Measurements from ENCODE around the gene UAP1.

UAP1 gene

DNA sequence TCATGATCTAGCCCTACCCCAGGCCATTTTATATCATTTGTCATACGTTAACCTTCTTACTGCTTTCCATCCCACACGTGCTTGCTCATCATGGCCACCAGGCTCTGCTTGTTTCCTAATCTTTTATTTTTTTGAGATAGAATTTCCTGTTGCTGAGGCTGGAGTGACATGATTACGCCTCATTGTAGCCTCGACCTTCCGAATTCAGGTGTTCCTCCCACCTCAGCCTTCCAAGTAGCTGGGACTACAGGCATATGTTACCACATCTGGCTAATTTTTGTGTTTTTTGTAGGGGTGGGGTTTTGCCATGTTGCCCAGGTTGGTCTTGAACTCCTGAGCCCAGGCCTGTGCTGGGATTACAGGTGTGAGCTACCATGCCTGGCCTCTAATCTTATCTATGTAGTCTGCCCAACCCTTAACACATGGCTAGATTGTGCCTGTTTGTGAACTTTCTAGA, 3.3 kb downstream of the UAP1 start:
- Histone ChIP-seq H3K27me3 (replicated peaks; ENCODE audit: insufficient read depth, low read length) (no peaks in the 10 kb centered on the region), H3K79me2 (ENCODE audit: low read length) (peaks cover 83% of the 10 kb centered on the region), H3K4me2 (ENCODE audit: low read depth, low read length) (no peak overlapping the region), H2AFZ (ENCODE audit: low read length) (no peak overlapping the region), H3K27ac (ENCODE audit: low read length) (no peak overlapping the region), H3F3A (ENCODE audit: insufficient read depth, low read length) (0 out of 2 replicates have a peak, but pooled peaks cover 3% of the 10 kb centered on the region), H3K36me3 (replicated peaks; ENCODE audit: insufficient read depth, low read length) (peaks cover 5% of the 10 kb centered on the region; the same call in 1 of the 2 replicates), H3K9me2 (replicated peaks; ENCODE audit: insufficient read depth, low read length) (no peaks in the 10 kb centered on the region), H3K4me1 (ENCODE audit: low read length) (peaks cover 17% of the 10 kb centered on the region), H3K9ac (ENCODE audit: low read length) (no peak overlapping the region), H3K4me3 (ENCODE audit: low read length) (no peak overlapping the region), H3K9me3 (replicated peaks; ENCODE audit: insufficient read depth, low read length) (no peaks in the 10 kb centered on the region), H4K20me1 (ENCODE audit: insufficient read depth, low read length) (no peaks in the 10 kb centered on the region)
- no peak for TF ChIP-seq CTCF (IDR thresholded peaks at IDR 0.05; ENCODE audit: low read length)
- no peak for TF ChIP-seq EZH2phosphoT487 (IDR thresholded peaks at IDR 0.05; ENCODE audit: low read length)
- no peak for TF ChIP-seq EZH2 (optimal IDR thresholded peaks at IDR 0.05; ENCODE audit: low read depth, low read length)
- no peak for DNase-seq

DNA sequence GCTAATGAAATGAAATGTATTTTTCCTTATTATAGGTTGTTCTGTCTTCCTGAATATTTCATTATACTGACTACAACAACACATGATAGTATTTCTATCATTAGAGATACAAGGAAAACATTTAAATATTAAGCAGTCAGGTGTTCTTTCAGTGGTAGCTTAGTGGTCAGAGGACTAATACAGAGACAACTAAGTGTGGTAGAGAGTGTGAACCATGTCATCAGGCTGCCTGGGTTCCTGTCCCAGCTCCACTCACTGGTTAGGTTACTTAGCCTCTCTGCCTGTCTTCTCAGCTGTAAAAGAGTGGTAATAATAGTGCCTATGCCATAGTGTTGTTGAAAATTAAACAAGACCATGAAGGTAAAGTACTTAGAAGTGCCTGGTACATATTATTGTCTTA, 3.9 kb downstream of the UAP1 start:
- no peak overlapping the region for H3K27ac ChIP-seq (ENCODE audit: low read length)
- peaks cover 87% of the 10 kb centered on the region for H3K79me2 ChIP-seq (ENCODE audit: low read length)
- no peak for DNase-seq
- no peak overlapping the region for H2AFZ ChIP-seq (ENCODE audit: low read length)
- H4K20me1 ChIP-seq (ENCODE audit: insufficient read depth, low read length), result no peaks in the 10 kb centered on the region
- H3K27me3 ChIP-seq (replicated peaks; ENCODE audit: insufficient read depth, low read length), result no peaks in the 10 kb centered on the region
- H3F3A ChIP-seq (ENCODE audit: insufficient read depth, low read length), result 0 out of 2 replicates have a peak, but pooled peaks cover 3% of the 10 kb centered on the region
- peaks cover 18% of the 10 kb centered on the region for H3K4me1 ChIP-seq (ENCODE audit: low read length)
- H3K9me3 ChIP-seq (replicated peaks; ENCODE audit: insufficient read depth, low read length), result no peaks in the 10 kb centered on the region
- H3K4me2 ChIP-seq (ENCODE audit: low read depth, low read length), result no peak overlapping the region
- H3K36me3 ChIP-seq (replicated peaks; ENCODE audit: insufficient read depth, low read length), result peaks cover 5% of the 10 kb centered on the region; the same call in 1 of the 2 replicates
- H3K9me2 ChIP-seq (replicated peaks; ENCODE audit: insufficient read depth, low read length), result no peaks in the 10 kb centered on the region
- no peak overlapping the region for H3K9ac ChIP-seq (ENCODE audit: low read length)
- TF ChIP-seq EZH2 (optimal IDR thresholded peaks at IDR 0.05; ENCODE audit: low read depth, low read length), result no peak
- TF ChIP-seq CTCF (IDR thresholded peaks at IDR 0.05; ENCODE audit: low read length), result no peak
- no peak for TF ChIP-seq EZH2phosphoT487 (IDR thresholded peaks at IDR 0.05; ENCODE audit: low read length)
- H3K4me3 ChIP-seq (ENCODE audit: low read length), result no peak overlapping the region

- H3K4me3 ChIP-seq (ENCODE audit: low read length), result no peak overlapping the region
- no peak overlapping the region for H3K27ac ChIP-seq (ENCODE audit: low read length)
- H3K9ac ChIP-seq (ENCODE audit: low read length), result no peak overlapping the region
- peaks cover 29% of the 10 kb centered on the region for H3K4me1 ChIP-seq (ENCODE audit: low read length)
- no peaks in the 10 kb centered on the region for H3K9me3 ChIP-seq (replicated peaks; ENCODE audit: insufficient read depth, low read length)
- DNase-seq, result no peak
- peaks cover 91% of the 10 kb centered on the region for H3K79me2 ChIP-seq (ENCODE audit: low read length)
- peaks cover 5% of the 10 kb centered on the region; the same call in 1 of the 2 replicates for H3K36me3 ChIP-seq (replicated peaks; ENCODE audit: insufficient read depth, low read length)
- no peak for TF ChIP-seq CTCF (IDR thresholded peaks at IDR 0.05; ENCODE audit: low read length)
- no peak for TF ChIP-seq EZH2 (optimal IDR thresholded peaks at IDR 0.05; ENCODE audit: low read depth, low read length)
- no peak for TF ChIP-seq EZH2phosphoT487 (IDR thresholded peaks at IDR 0.05; ENCODE audit: low read length)
- H3K9me2 ChIP-seq (replicated peaks; ENCODE audit: insufficient read depth, low read length), result no peaks in the 10 kb centered on the region
- H3K27me3 ChIP-seq (replicated peaks; ENCODE audit: insufficient read depth, low read length), result no peaks in the 10 kb centered on the region
- no peak overlapping the region for H3K4me2 ChIP-seq (ENCODE audit: low read depth, low read length)
- H4K20me1 ChIP-seq (ENCODE audit: insufficient read depth, low read length), result no peaks in the 10 kb centered on the region
- H2AFZ ChIP-seq (ENCODE audit: low read length), result no peak overlapping the region
- H3F3A ChIP-seq (ENCODE audit: insufficient read depth, low read length), result peaks cover 10% of the 10 kb centered on the region
Measured at GRCh38 chr1:162566870-162567269, 5.3 kb downstream of the UAP1 start.
